GM19452 (cell line): ENCODE results near the gene KCNJ10.

Source experiments
- ATAC-seq: cut with Tn5 transposase; IDR thresholded peaks from one replicate; pipeline ENCODE4 v1.9.1; 2021; ENCODE audit not compliant: unreplicated experiment

KCNJ10 gene

GRCh38 chr1:159970932-159971342, 99.0 kb downstream of the KCNJ10 start:
- no peak for ATAC-seq

- ATAC-seq, result no peak
These were observed 101.1 kb downstream of the KCNJ10 start for GRCh38 chr1:159968901-159969300.

DNA sequence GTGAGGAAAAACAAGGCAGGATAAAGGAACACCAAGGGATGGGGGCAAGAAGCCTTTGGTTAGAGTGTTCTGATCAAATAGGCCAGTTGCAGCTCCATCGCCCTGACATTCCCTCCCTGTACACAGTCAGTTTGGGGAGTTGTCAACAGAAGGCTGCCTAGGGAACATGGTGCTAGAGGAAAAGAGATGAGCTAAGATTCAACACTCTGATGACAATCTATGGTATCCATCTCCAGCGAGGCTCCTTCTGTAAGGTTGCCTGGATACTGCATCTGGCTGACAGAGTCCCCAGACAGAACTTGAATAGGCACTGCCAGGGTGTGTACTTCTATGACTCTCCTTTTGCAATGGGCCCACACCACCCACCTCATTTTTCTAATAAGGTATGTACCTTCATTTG, 104.7 kb downstream of the KCNJ10 start:
- no peak for ATAC-seq

GRCh38 chr1:159964144-159964543, 105.8 kb downstream of the KCNJ10 start:
- ATAC-seq, result no peak

DNA sequence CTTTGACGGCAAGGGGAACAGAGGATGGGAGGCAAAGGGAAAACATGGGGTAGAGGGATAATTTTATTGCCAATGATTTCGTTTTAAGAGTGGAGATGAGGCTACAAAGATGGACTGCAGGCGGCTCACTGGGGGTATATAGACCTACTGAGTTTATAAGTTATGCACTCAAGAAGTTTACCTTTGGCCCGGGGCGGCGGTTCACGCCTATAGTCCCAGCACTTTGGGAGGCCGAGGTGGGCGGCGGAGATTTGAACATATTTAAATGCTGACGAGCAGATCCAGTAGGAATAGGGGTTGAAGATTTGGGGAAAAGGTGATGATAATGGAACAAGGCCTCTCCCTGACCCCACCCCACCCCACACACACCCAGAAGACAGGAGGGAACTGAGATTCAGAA, 107.8 kb downstream of the KCNJ10 start:
- no peak for ATAC-seq

DNA sequence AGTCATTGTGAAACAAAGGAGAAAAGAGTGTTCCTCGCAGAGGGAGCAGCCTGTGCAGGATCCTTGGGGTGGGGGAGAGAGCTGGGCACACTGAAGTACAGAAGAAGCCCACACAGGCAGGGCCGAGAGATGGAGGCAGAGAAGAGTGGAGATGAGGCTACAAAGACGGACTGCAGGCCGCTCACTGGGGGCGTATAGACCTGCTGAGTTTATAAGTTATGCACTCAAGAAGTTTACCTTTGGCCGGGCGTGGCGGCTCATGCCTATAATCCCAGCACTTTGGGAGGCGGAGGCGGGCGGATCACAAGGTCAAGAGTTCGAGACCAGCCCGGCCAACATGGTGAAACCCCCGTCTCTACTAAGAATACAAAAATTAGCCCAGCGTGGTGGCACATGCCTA, 108.3 kb downstream of the KCNJ10 start:
- ATAC-seq, result no peak

- ATAC-seq, result no peak
These were observed 109.1 kb downstream of the KCNJ10 start for GRCh38 chr1:159960721-159961381.

DNA sequence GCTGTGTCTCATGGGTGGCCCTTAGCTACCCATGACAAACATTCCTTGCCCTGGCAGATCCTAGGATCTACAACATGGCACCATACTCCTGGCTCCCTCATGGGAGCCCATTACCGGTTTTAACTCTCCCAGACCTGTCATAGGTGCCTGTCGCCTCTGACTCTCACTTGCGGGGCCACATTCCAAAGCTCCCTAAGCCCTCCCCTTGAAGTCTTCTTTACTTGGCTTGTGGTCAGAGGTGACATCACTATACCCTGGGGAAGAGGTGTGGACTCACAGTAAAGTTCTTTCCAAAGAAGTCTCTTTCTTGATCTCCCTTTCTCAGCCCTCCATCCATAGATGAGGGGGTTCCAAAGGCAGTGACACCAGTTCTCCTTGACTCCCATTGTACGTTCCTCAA, 110.5 kb downstream of the KCNJ10 start:
- no peak for ATAC-seq

GRCh38 chr1:159958719-159959380, 111.1 kb downstream of the KCNJ10 start:
- ATAC-seq, result peak; percentile 58

GRCh38 chr1:159957824-159958268, 112.1 kb downstream of the KCNJ10 start:
- no peak for ATAC-seq

GRCh38 chr1:159955456-159955855, 114.5 kb downstream of the KCNJ10 start:
- ATAC-seq, result no peak

GRCh38 chr1:159953536-159954515, 116.1 kb downstream of the KCNJ10 start, which contains the start of gene SLAMF9:
TSS of gene SLAMF9 (minus strand) at chr1:159954237. CDS start at chr1:159954137, 100 bp downstream.
- ATAC-seq, result no peak

DNA sequence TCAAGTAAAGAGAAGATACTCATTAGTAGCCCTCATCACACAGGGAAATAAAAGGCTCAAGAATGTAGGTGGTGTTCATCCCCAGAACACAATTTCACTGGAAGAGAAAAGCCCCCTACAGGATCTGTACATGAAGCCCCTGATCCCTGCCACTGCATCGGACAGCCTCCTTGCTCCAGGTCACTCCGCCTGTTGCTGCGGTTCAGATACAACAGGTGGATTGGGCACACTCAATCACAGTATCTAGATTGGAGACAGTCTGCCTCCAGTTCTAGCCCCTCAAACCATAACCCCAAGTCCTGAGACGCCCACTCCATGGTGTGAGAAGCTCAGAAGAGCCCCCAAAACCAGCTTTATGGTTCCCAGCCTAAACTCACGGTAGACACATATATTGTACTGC, 117.0 kb downstream of the KCNJ10 start:
- no peak for ATAC-seq

- no peak for ATAC-seq
These were observed 118.4 kb downstream of the KCNJ10 start for GRCh38 chr1:159951551-159951950.

GRCh38 chr1:159951016-159951415, 118.9 kb downstream of the KCNJ10 start:
- ATAC-seq, result no peak

DNA sequence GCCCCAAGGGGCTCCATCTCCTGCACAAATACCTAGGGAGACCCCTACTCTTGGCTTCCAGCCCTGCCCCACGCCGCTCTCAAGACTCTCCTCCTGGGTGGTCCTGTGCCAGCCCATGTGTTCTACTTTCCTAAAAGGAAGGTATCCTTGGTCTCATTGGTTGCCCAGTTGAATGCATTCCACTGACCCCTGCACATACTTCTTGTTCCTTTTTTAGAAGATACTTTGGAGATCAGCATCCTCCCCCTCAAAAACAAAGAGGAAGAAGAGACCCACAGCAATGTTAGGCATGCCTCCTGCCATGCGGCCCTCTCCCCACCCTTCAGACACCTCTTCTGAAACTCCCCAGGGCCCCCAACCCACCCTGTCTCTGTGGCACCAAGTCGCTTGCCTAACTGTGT, 120.0 kb downstream of the KCNJ10 start:
- ATAC-seq, result no peak

- no peak for ATAC-seq
These were observed 120.8 kb downstream of the KCNJ10 start for GRCh38 chr1:159949123-159949522.
